22Rv1 (cell line): Measurements from ENCODE around the gene ABCB6.

Experiments used
- CTCF ChIP-seq: fragments of 450-650 bp; IDR thresholded peaks from 2 replicates; pipeline ENCODE4 v1.5.1; 2017; ENCODE audit warnings: mild to moderate bottlenecking
- ZFX ChIP-seq: fragments of 450-650 bp; IDR thresholded peaks from 2 replicates; pipeline ENCODE4 v1.6.1; 2017; ENCODE audit warnings: antibody characterized with exemption, borderline replicate concordance

- no peak for TF ChIP-seq CTCF
- TF ChIP-seq ZFX, result no peak
Measured at GRCh38 chr2:219214786-219215185, 4.0 kb downstream of the ABCB6 start.
